GM12891 (cell line): ENCODE data around the gene MSRB1.
A peak's percentile ranks its signal among the peaks of the same experiment; 100 is the strongest.
"Not testable (repeated sequence)": the region's sequence is repeated elsewhere in the genome, so short reads cannot be mapped to it uniquely, and the experiment has no call there.

Experiments
- DNase-seq: peaks from one replicate; pipeline ENCODE4 v3.0.0; 2011; ENCODE audit warnings: low spot score; ENCODE audit not compliant: insufficient read length
- FAIRE-seq: peaks from 2 replicates; lab custom pipeline; 2011; peaks lifted over from hg19 to GRCh38; lab: Jason Lieb, UNC
- PAX5 ChIP-seq: IDR thresholded peaks from 2 replicates; pipeline ENCODE4 v1.6.1; 2011; ENCODE audit warnings: low read length, moderate library complexity, mild to moderate bottlenecking; ENCODE audit not compliant: insufficient read depth, severe bottlenecking
- POLR2A ChIP-seq: IDR thresholded peaks from 2 replicates; pipeline ENCODE4 v1.6.1; 2011; ENCODE audit warnings: low read depth, low read length, control low read depth
- POLR2AphosphoS5 ChIP-seq: IDR thresholded peaks from 2 replicates; pipeline ENCODE4 v1.6.1; 2011; ENCODE audit warnings: low read depth, low read length, control low read depth
- POU2F2 ChIP-seq: IDR thresholded peaks from 2 replicates; pipeline ENCODE4 v1.6.1; 2011; ENCODE audit warnings: low read depth, mild to moderate bottlenecking, control low read depth, low read length, moderate library complexity
- SPI1 ChIP-seq: IDR thresholded peaks from 2 replicates; pipeline ENCODE4 v1.6.1; 2011; ENCODE audit warnings: low read depth, low read length, control low read depth
- TAF1 ChIP-seq: IDR thresholded peaks from 2 replicates; pipeline ENCODE4 v1.6.1; 2011; ENCODE audit warnings: low read depth, low read length, control low read depth

Gene MSRB1

DNA sequence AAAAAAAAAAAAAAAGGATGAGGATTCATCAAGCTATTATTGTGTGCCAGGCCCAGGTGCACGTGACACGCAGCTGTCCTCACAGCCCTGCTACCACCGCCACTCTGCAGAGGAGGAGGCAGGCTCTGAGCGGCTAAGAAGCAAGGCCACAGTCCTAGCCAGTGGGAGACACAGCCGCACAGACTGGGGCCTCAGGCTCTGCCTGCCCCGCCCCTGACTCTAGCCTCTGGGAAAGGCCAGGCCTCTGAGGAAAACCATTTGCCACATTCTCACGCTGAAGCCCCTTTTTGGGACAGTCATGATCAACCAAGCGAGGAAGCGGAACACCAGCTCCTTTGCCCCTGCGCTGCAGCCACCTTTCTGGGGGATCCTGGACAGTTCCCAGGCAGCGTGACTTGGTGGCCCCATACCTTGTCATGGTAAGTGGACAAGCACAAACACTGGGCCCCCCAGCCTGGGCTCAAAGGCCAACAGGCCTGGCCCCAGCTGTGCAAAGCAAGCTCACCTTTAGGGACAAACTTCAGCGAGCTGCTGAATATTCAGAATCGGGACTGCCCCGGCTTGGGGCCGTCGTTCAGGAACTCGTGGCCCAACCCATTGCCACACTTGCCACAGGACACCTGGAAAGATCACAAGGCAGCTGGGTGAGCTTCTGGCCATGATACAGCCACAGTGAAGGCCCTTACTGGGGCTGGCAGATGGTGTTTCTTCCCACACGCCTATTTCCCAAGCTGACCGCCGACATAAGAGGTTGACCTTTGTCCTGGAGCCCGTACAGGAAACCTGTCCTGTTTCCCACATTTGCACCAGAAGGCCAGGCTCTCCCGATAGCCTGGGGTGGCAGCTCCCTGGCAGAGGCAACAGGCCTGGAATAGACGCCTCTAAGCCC, 2.5 kb downstream of the MSRB1 start:
- DNase-seq (no peak), FAIRE-seq (no peak)
- peak; percentile 91 for TF ChIP-seq POU2F2
- no peak for TF ChIP-seq PAX5

GRCh38 chr16:1939833-1940232, 3.2 kb downstream of the MSRB1 start:
- not testable (repeated sequence) for FAIRE-seq, DNase-seq

DNA sequence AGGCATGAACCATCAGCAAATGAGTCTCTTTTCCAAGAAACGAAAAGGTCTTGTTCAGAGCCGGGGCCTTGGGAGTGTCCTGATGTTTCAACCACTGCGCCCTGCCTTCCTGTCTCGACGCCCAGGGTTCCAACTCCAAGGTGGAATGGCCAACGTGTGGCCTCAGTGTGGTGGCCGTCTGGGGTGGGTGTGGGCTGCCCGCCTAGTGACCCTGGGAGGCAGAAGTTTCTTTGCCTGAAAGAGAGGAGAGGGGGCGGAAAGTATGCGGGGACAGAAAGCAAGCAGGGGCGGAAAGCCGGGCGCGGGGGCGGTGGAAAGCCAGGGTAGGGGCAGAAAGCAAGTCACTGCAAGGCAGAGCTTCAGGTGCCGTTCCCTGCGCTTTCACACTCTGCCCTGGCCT, 4.1 kb downstream of the MSRB1 start:
- TF ChIP-seq POU2F2 = no peak
- TF ChIP-seq TAF1 = no peak
- TF ChIP-seq POLR2A = no peak
- TF ChIP-seq PAX5 = no peak
- TF ChIP-seq POLR2AphosphoS5 = no peak
- no peak for TF ChIP-seq SPI1
- FAIRE-seq = no peak
- DNase-seq = no peak

DNA sequence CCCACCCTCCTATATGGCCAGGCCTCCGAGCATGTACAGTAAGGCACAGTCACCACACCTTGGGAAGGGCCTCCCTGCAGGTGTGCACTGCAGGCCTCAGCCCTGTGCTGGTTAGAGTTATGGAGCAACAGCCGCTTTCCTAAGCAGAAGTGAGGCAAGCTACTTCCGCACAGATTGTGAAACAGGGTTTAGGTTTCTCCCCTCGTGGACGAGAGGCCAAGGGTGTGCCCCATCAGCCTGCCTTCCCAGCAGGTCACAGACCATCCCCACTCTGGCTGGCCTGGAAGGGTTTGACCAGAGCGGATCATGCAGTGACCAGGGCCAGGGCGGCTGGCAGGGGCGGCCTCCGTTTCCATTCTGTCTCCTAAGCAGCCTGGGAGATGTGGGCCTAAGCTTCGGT, 4.7 kb downstream of the MSRB1 start:
- TF ChIP-seq POLR2A = no peak
- no peak for TF ChIP-seq SPI1
- no peak for TF ChIP-seq TAF1
- no peak for DNase-seq
- FAIRE-seq = no peak

DNA sequence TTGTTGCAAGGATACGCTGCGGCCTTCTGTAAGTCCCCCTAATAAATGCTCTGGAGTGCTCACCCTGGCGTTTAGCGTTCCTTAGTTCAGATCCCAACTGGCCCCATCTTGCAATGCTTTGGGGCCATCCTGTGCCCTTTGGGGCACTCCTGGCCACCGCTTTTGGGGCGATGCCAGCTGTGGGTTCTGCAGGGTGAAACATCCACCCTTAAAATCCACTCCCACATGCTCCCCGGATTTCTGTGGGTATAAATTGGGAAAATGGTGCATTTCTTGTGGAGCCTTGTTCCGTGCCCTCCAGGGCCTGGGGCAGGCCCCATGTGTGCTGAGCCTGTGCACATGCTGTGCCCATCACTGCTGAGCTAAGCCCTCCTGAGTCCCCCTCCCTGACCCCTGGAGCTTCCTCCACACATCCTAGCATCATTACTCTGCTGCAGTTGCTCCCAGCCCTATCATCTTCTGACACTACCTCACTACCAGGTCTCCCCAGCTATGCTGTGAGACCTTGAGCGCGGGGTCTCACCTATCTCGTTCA, 6.0 kb downstream of the MSRB1 start:
- FAIRE-seq = no peak
- TF ChIP-seq SPI1 = no peak
- TF ChIP-seq TAF1 = no peak
- no peak for TF ChIP-seq PAX5
- no peak for TF ChIP-seq POLR2A
- TF ChIP-seq POLR2AphosphoS5 = no peak
- TF ChIP-seq POU2F2 = no peak
- no peak for DNase-seq

DNA sequence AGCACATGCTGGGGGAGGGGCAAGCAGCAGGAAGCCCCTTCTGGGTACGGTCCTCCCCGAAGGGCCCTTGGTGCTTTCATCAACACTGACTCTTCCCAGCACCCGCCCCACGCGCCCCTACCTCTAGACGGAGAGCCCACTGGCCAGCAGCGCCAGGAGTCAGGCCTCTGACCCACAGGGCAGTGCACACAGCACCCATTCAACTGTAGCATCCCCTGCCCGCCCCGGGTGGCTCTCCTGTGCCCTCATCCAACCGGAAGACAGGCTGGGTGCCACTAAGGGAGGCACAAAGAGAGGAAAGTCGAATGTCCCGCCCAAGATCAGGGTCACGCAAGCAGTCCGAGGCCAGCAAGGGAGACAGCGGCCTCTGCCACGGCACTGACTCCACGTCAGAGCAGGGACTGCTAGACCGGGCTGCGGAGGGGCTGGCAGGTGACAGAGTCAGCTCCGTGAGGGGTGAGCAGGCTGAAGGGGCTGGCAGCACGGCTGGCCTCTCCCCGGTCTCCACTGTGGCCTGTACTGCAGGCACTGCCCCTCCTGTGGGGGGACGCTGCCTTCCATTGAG, 9.8 kb downstream of the MSRB1 start:
- TF ChIP-seq POLR2AphosphoS5 (no peak), SPI1 (no peak), TAF1 (no peak), PAX5 (no peak), POLR2A (no peak), POU2F2 (no peak)
- no peak for DNase-seq
- no peak for FAIRE-seq

DNA sequence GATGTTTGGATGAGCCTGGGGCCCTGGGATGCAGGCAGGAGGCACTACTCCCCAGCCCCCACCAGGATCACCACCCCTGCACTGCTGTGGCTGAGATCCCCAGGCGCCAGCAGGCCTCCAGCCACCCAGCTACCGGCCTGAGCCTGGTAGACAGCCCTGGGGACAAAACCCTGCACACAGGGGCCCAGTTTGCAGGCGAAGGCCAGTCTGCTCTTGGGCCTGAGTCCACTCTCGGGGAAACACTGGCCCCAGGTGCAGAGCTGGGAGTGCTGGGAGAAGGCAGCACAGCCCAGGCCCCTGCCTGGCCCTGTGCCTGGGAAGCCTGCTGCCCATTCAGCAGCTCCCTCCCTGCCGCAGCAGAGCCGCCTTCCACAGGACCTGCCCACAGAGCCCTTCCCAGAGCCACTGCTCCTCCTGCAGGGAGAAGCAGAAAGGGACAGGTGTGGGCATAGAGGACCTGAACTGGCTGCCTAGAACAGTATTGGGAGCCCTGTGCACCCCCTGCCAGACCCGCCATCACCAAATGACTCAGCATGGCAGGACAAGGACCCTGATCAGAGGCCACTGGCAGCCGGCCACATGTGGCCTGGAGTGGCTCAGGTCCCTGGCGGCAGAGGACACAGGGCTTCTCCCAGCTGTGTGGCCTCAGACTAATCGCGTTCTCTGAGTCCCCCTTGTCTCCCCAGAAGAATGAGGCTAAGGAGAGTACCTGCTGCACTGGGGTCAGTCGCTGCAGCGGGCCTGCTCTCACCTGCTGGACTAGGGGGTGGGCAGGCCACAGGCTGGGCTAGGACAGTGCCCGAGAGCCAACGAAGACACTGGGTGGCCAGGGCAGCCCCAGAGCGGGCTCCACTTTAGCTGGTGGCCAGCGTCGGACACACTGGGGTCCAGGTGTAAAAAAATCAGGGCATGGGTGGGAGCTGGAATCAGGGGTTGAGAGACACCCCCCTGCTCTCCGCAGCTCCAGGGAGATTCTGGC, 10.7 kb downstream of the MSRB1 start:
- FAIRE-seq (no peak), DNase-seq (no peak)

DNA sequence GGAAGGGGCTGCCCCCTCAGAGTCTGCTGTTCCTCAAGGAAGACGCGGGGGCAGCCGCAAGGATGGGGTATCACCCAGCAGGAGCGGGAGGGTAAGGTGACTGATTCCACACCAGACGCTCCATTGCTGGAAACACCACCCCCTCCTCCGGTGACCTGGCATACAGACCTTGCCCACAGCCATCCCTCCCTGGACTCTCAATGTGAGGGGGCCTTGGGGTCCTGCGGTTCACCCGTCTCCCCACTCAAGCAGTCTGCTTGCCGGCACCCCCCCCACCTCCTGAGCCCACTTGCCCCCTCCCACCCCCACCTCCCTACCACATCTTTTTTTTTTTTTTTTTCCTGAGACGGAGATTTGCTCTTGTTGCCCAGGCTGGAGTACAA, 12.7 kb downstream of the MSRB1 start:
- DNase-seq (no peak), FAIRE-seq (no peak)
- TF ChIP-seq TAF1 (no peak), POU2F2 (no peak), POLR2A (no peak), POLR2AphosphoS5 (no peak), PAX5 (no peak), SPI1 (no peak)

More for the DNA sequence above, 10.7 kb downstream of the MSRB1 start:
- TF ChIP-seq POLR2AphosphoS5 (no peak), POLR2A (no peak), PAX5 (no peak), POU2F2 (no peak)

- FAIRE-seq (peak; percentile 96), DNase-seq (peak; percentile 100)
- TF ChIP-seq POLR2A (no peak), SPI1 (no peak), POU2F2 (no peak), PAX5 (no peak), TAF1 (no peak), POLR2AphosphoS5 (no peak)
Measured at GRCh38 chr16:1929578-1930337, 13.2 kb downstream of the MSRB1 start.
